CD8-positive, alpha-beta memory T cell (primary cell): Measurements from ENCODE around the gene TMC4. TPM values are rescaled to one million over a fixed set of nuclear protein-coding genes. Genes with fewer than 3 reads are reported as not detected.
"Not testable (repeated sequence)": the region's sequence is repeated elsewhere in the genome, so short reads cannot be mapped to it uniquely, and the experiment has no call there.

ENCODE experiments used
- CTCF ChIA-PET: fragments of 350-600 bp; sonication (Branson Sonifier 250); formaldehyde crosslinking; loops from one replicate; lab custom pipeline; 2021; ENCODE audit warnings: antibody characterized with exemption; lab: Charles Lee
- POLR2A ChIA-PET: fragments of 350-600 bp; sonication (Branson Sonifier 250); formaldehyde crosslinking; loops from one replicate; lab custom pipeline; 2021; ENCODE audit warnings: antibody characterized with exemption; lab: Charles Lee
- DNase-seq, 5 donors: peaks; one replicate each; pipeline versions ENCODE4 v3.0.0 to v3.0.0-alpha.2; 2020 to 2022; ENCODE audit warnings: mixed read lengths in 1 of 5
- H3K27ac ChIP-seq: one replicate; pipeline ENCODE4 v1.7.0; 2013; ENCODE audit warnings: low read depth, mild to moderate bottlenecking, low read length, moderate library complexity
- H3K27me3 ChIP-seq: 2 replicates; pipeline ENCODE4 v1.7.0; 2013; ENCODE audit warnings: low read length, mild to moderate bottlenecking; ENCODE audit not compliant: insufficient read depth, poor library complexity, severe bottlenecking
- H3K36me3 ChIP-seq: 2 replicates; pipeline ENCODE4 v1.7.0; 2013; ENCODE audit warnings: mild to moderate bottlenecking, low read length, moderate library complexity; ENCODE audit not compliant: insufficient read depth
- H3K4me1 ChIP-seq: 2 replicates; pipeline ENCODE4 v1.7.0; 2013; ENCODE audit warnings: mild to moderate bottlenecking, low read length, moderate library complexity; ENCODE audit not compliant: insufficient read depth
- H3K4me3 ChIP-seq: 2 replicates; pipeline ENCODE4 v1.7.0; 2013; ENCODE audit warnings: mild to moderate bottlenecking, low read length
- H3K9me3 ChIP-seq: 2 replicates; pipeline ENCODE4 v1.7.0; 2013; ENCODE audit warnings: mild to moderate bottlenecking, low read length
- H3K27ac Mint-ChIP-seq, 8 donors: one replicate each; pipeline ENCODE4 v1.8.0; 2020 to 2021; ENCODE audit warnings: mixed read lengths in 8 of 8, mild to moderate bottlenecking in 6 of 8, inconsistent platforms in 3 of 8, moderate library complexity in 3 of 8
- H3K27me3 Mint-ChIP-seq, 2 donors: one replicate each; pipeline ENCODE4 v1.8.0; 2020 to 2021; ENCODE audit warnings: mixed read lengths in 2 of 2, mild to moderate bottlenecking in 1 of 2, moderate library complexity in 1 of 2
- H3K36me3 Mint-ChIP-seq, 3 donors: one replicate each; pipeline ENCODE4 v1.8.0; 2020 to 2021; ENCODE audit warnings: mixed read lengths in 3 of 3, inconsistent platforms in 1 of 3, mild to moderate bottlenecking in 1 of 3
- H3K4me1 Mint-ChIP-seq, 3 donors: one replicate each; pipeline ENCODE4 v1.8.0; 2020 to 2021; ENCODE audit warnings: mixed read lengths in 3 of 3, inconsistent platforms in 1 of 3, mild to moderate bottlenecking in 1 of 3
- H3K4me3 Mint-ChIP-seq, 7 donors: one replicate each; pipeline ENCODE4 v1.8.0; 2020 to 2021; ENCODE audit warnings: mixed read lengths in 7 of 7, mild to moderate bottlenecking in 6 of 7, moderate library complexity in 4 of 7, inconsistent platforms in 2 of 7
- H3K9me3 Mint-ChIP-seq, 5 donors: one replicate each; pipeline ENCODE4 v1.8.0; 2020 to 2022; ENCODE audit warnings: mixed read lengths in 5 of 5, mild to moderate bottlenecking in 3 of 5, moderate library complexity in 2 of 5, inconsistent platforms in 1 of 5
- polyA plus RNA-seq: library from polyadenylated mRNA; unstranded; fragments of 300-500 nt; fragmentation: Illumina TruSeq; gene quantifications from one replicate; pipeline ENCODE4 v1.2.3, GENCODE V29; 2021
- total RNA-seq, 2 experiments: library from RNA; stranded (reverse); gene quantifications; one replicate each; pipeline ENCODE4 v1.2.3, GENCODE V29; 2021

The TMC4 gene
- total and polyA plus RNA-seq, 3 experiments from 2014 or later, result 0.18 to 0.38 TPM; not detected in 1

DNA sequence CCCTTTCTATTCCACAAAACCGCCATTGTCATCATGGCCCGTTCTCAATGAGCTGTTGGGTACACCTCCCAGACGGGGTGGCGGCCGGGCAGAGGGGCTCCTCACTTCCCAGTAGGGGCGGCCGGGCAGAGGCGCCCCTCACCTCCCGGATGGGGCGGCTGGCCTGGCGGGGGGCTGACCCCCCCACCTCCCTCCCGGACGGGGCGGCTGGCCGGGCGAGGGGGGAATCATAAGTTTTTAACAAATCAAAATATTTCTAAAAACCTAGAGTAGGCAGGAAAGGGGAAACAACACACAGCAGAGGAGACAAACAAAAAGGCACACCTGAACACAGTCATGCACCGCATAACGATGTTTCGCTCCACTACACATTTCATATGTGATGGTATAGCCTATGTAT, 41.8 kb upstream of the TMC4 start:
- DNase-seq, H3K27me3 ChIP-seq, CTCF ChIA-PET, H3K27ac Mint-ChIP-seq, H3K4me3 ChIP-seq, POLR2A ChIA-PET, H3K9me3 Mint-ChIP-seq, H3K4me3 Mint-ChIP-seq, H3K27ac ChIP-seq, H3K27me3 Mint-ChIP-seq, H3K36me3 Mint-ChIP-seq, H3K36me3 ChIP-seq, H3K9me3 ChIP-seq: not testable (repeated sequence)
- H3K4me1 ChIP-seq, result peaks cover 17% of the 10 kb centered on the region
- H3K4me1 Mint-ChIP-seq, result peaks cover 17% of the 10 kb centered on the region in 3 donors

DNA sequence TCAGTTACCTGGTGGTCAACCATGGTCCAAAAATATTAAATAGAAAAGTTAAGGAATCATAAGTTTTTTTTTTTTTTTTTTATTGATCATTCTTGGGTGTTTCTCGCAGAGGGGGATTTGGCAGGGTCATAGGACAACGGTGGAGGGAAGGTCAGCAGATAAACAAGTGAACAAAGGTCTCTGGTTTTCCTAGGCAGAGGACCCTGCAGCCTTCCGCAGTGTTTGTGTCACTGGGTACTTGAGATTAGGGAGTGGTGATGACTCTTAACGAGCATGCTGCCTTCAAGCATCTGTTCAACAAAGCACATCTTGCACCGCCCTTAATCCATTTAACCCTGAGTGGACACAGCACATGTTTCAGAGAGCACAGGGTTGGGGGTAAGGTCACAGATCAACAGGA, 41.3 kb upstream of the TMC4 start:
- not testable (repeated sequence) for H3K4me3 Mint-ChIP-seq

DNA sequence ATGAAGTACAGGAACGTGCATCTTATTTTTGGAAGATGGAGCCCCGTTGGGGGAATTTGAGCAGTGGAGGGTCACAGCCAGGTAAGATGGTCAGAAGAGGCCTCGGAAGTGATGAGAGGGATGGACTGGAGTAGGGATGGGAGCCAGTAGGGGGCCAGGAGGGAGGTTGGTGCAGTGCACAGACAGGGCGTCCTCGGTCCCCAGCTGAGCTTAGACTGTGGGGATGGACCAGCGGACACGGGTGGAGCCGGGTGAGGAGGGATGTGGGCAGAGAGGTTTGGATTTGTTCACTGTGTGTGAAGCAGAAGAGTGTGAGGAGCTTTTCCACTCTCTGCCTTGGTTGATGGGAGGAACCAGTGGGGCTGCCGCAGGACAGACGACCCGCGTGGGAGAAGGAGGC, 38.3 kb upstream of the TMC4 start:
- peaks cover 50% of the 10 kb centered on the region for H3K4me1 ChIP-seq
- H3K9me3 ChIP-seq, result no peaks in the 10 kb centered on the region
- CTCF ChIA-PET, result interaction anchor here (1.2 to 1.7 kb wide), 5 partner anchors 8 to 55 kb away, joined by 3 to 6 read pairs (median 3); partner anchors contain the start of genes MBOAT7 and TSEN34
- no peak overlapping the region for H3K4me3 ChIP-seq
- Mint-ChIP-seq H3K27ac (peak overlapping the region; percentile 78 to 99 (median 96)), H3K27me3 (no peaks in the 10 kb centered on the region), H3K4me3 (peak overlapping the region; percentile 2 to 72 (median 29)), H3K9me3 (no peaks in the 10 kb centered on the region), H3K4me1 (peaks cover 37 to 52% (median 49%) of the 10 kb centered on the region in 3 donors), H3K36me3 (peaks cover 0 to 28% (median 6%) of the 10 kb centered on the region in 3 donors)
- peaks cover 21% of the 10 kb centered on the region for H3K36me3 ChIP-seq
- H3K27ac ChIP-seq, result peak overlapping the region; percentile 57
- no peaks in the 10 kb centered on the region for H3K27me3 ChIP-seq
- no peak for DNase-seq
- POLR2A ChIA-PET, result interaction anchor here (0.8 to 1.2 kb wide), 4 partner anchors 21 to 96 kb away, joined by 3 to 5 read pairs (median 4); partner anchors contain the start of genes LENG1, MBOAT7, PRPF31 and TFPT

More for the DNA sequence above, 41.3 kb upstream of the TMC4 start:
- H3K36me3 ChIP-seq, H3K27me3 Mint-ChIP-seq, H3K4me3 ChIP-seq, H3K27ac ChIP-seq, H3K36me3 Mint-ChIP-seq, H3K27me3 ChIP-seq, DNase-seq, H3K9me3 ChIP-seq, POLR2A ChIA-PET, CTCF ChIA-PET, H3K9me3 Mint-ChIP-seq: not testable (repeated sequence)
- Mint-ChIP-seq H3K27ac (peak overlapping the region in 1 of 8 donors; percentile 46), H3K4me1 (peaks cover 22 to 23% (median 22%) of the 10 kb centered on the region in 3 donors)
- H3K4me1 ChIP-seq, result peaks cover 22% of the 10 kb centered on the region

DNA sequence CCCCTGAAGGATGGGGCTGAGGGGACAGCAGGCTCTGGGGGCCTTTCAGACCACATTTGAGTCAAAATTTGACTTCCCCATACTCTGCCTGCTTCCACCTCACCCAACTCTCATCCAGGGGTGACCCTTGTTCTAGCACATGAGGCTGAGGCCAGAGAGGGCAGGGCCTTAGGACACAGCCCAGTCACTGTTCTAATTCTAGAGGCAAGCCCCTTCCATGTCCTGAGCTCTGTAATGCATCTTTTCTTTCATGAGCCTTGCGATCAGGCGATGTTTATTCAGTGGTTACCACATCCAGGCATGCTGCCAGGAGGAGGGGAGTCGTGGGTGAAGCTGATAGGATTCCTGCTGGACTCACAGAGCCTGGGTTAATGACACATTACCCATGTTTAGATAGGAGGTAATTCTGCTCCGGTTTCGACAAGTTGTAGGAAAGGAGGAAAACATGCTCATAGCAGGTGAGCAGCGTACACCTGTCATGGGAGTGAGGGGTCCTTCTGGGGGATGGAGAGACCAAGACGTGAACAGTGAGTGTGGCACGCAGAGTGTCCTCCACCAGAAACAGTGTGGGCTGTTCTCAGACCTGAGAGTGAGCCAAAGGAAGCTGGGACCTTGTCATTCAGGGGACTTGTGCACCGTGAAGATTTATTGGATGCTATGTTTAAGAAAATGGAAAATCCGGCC, 37.0 kb upstream of the TMC4 start:
- Histone ChIP-seq H3K4me3 (peak overlapping the region; percentile 0), H3K9me3 (no peaks in the 10 kb centered on the region), H3K36me3 (peaks cover 29% of the 10 kb centered on the region), H3K27ac (peak overlapping the region; percentile 57), H3K27me3 (no peaks in the 10 kb centered on the region), H3K4me1 (peaks cover 62% of the 10 kb centered on the region)
- ChIA-PET CTCF (interaction anchor here (1.2 kb wide), 1 partner anchor 21 kb away, joined by 3 read pairs; the partner anchor contains the start of gene MBOAT7), POLR2A (interaction anchor here (1.1 to 1.2 kb wide), 2 partner anchors 21 to 51 kb away, joined by 4 to 5 read pairs; partner anchors contain the start of genes LENG1 and MBOAT7)
- Mint-ChIP-seq H3K4me1 (peaks cover 43 to 65% (median 52%) of the 10 kb centered on the region in 3 donors), H3K27me3 (no peaks in the 10 kb centered on the region), H3K4me3 (peak overlapping the region; percentile 35 to 87 (median 72)), H3K36me3 (peaks cover 0 to 41% (median 6%) of the 10 kb centered on the region in 3 donors), H3K27ac (peak overlapping the region; percentile 78 to 99 (median 96)), H3K9me3 (no peaks in the 10 kb centered on the region)
- DNase-seq, result peak in 2 of 5 donors; percentile 21 to 67

DNA sequence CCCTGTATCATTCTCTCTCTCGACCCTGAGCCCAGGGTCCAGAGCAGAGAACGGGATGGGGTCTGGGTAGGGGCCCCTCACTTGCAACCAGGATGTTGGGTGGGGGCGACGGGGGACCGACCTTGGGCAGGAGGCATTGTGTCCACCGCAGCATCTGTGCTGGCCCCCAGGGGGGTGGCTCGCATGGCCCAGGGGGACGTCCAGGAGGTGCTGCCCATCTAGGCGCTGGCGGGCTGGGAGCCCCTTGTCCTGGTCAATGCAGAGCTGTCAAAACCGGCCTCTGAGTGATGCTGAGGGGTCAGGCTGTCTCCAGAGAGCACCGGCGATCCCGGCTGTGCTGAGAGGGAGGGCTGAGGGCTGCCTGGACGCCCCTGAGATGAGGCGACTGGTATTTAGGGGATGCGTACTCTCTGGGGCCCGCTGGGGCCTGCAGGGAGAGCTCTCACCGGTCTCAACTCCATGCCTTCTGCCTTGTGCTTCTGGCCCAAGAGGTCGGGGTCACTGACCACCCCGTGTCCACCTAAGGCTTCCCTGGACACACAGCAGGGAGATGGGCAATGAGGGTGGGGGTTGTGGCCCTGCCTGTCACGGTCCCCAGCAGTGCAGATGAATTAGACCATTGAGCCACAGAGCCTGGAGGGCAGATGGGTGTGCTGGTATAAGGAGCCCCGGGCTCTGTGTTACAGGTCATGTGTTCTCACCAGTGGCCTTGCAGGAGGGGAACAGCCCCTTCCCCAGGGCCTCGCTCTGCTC, 36.3 kb upstream of the TMC4 start:
- Histone ChIP-seq H3K36me3 (peaks cover 36% of the 10 kb centered on the region), H3K27me3 (no peaks in the 10 kb centered on the region), H3K4me1 (peaks cover 70% of the 10 kb centered on the region), H3K4me3 (peak overlapping the region; percentile 0), H3K9me3 (no peaks in the 10 kb centered on the region), H3K27ac (peak overlapping the region; percentile 57)
- Mint-ChIP-seq H3K9me3 (no peaks in the 10 kb centered on the region), H3K4me1 (peaks cover 50 to 72% (median 59%) of the 10 kb centered on the region in 3 donors), H3K27me3 (no peaks in the 10 kb centered on the region), H3K4me3 (peak overlapping the region in 3 of 7 donors; percentile 38 to 74 (median 56)), H3K36me3 (peaks cover 0 to 48% (median 6%) of the 10 kb centered on the region in 3 donors), H3K27ac (peak overlapping the region; percentile 43 to 99 (median 96))
- DNase-seq, result no peak
- ChIA-PET CTCF (interaction anchor here (1.2 kb wide), 1 partner anchor 20 kb away, joined by 3 read pairs; the partner anchor contains the start of gene MBOAT7), POLR2A (interaction anchor here (1.1 kb wide), 2 partner anchors 20 to 72 kb away, joined by 3 to 4 read pairs; partner anchors contain the start of genes CNOT3 and MBOAT7)

DNA sequence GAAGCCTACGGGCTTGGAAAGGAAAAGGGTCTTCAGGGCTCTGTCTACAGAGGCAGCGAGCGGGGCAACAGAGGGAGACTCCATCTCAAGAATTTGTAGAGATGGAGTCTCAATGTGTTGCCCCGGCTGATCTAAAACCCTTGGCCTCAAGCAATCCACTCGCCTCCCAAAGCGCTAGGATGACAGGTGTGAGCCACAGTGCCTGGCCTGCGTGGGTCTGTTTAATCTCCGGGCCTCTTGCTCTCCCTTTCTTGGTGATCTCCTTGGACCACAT, 35.8 kb upstream of the TMC4 start:
- H3K9me3 ChIP-seq, result no peaks in the 10 kb centered on the region
- ChIA-PET CTCF (no interaction called here), POLR2A (interaction anchor here (1.1 kb wide), 2 partner anchors 19 to 72 kb away, joined by 3 to 4 read pairs; partner anchors contain the start of genes CNOT3 and MBOAT7)
- no peak overlapping the region for H3K4me3 ChIP-seq
- no peaks in the 10 kb centered on the region for H3K27me3 Mint-ChIP-seq
- peak overlapping the region in 6 of 8 donors; percentile 65 to 94 (median 69) for H3K27ac Mint-ChIP-seq
- no peaks in the 10 kb centered on the region for H3K27me3 ChIP-seq
- peak overlapping the region; percentile 57 for H3K27ac ChIP-seq
- peak overlapping the region in 4 of 7 donors; percentile 13 to 63 (median 42) for H3K4me3 Mint-ChIP-seq
- peaks cover 75% of the 10 kb centered on the region for H3K4me1 ChIP-seq
- H3K9me3 Mint-ChIP-seq, result no peaks in the 10 kb centered on the region
- H3K4me1 Mint-ChIP-seq, result peaks cover 54 to 78% (median 65%) of the 10 kb centered on the region in 3 donors
- H3K36me3 Mint-ChIP-seq, result peaks cover 0 to 52% (median 6%) of the 10 kb centered on the region in 3 donors
- H3K36me3 ChIP-seq, result peaks cover 39% of the 10 kb centered on the region
- no peak for DNase-seq

DNA sequence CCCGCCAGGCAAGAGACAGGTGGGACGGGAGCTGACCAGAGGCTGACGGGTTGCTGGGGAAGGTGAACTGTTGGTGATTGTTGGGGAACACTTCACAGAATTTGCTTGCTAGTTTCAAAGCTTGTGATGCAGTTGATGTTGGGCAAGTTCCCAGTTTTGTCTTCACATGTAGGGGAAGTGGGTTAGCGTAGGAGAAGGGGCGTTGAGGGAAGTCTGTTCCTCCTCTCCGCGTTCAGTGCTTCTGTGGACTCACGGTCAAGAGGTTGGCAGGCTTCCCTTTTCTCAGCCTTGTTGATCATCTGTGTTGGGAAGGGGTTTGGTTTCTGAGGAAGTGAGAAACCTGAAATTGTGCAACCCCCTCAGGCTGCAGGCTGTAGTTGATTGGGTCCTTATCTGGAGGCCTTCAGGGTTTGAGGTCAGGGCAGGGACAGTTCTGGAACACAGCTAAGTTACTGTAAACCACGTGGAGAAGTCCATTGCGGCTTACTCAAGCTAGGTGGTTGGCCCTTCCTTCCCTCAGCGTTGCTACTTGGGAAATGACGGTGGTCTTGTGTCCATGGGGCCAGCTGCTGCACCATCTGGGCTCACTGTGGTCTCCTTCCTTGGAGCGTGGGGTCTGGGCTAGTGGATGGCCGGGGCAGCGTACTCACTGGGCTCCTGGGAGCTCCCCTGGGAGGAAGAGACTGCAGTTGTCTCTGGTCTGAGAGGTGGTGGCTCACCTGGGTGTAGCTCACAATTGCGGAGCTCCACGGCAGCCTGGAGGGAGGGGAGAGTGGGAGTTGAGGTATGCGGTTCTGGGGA, 35.2 kb upstream of the TMC4 start:
- Mint-ChIP-seq H3K4me3 (peak overlapping the region; percentile 0 to 63 (median 32)), H3K9me3 (no peaks in the 10 kb centered on the region), H3K27ac (peak overlapping the region; percentile 34 to 94 (median 69)), H3K36me3 (peaks cover 0 to 58% (median 6%) of the 10 kb centered on the region in 3 donors), H3K27me3 (no peaks in the 10 kb centered on the region), H3K4me1 (peaks cover 58 to 83% (median 70%) of the 10 kb centered on the region in 3 donors)
- Histone ChIP-seq H3K4me1 (peaks cover 80% of the 10 kb centered on the region), H3K36me3 (peaks cover 43% of the 10 kb centered on the region), H3K4me3 (no peak overlapping the region), H3K9me3 (no peaks in the 10 kb centered on the region), H3K27ac (peak overlapping the region; percentile 57), H3K27me3 (no peaks in the 10 kb centered on the region)
- ChIA-PET CTCF (interaction anchor here (1.2 kb wide), 1 partner anchor 35 kb away, joined by 4 read pairs; the partner anchor contains the start of gene TMC4), POLR2A (interaction anchor here (1.1 kb wide), 1 partner anchor 71 kb away, joined by 3 read pairs; the partner anchor contains the start of gene CNOT3)
- peak in 1 of 5 donors; percentile 42 for DNase-seq
